ENCODE results near the gene PATJ.
"Not testable (repeated sequence)": the region's sequence is repeated elsewhere in the genome, so short reads cannot be mapped to it uniquely, and the experiment has no call there.

PATJ gene

DNA sequence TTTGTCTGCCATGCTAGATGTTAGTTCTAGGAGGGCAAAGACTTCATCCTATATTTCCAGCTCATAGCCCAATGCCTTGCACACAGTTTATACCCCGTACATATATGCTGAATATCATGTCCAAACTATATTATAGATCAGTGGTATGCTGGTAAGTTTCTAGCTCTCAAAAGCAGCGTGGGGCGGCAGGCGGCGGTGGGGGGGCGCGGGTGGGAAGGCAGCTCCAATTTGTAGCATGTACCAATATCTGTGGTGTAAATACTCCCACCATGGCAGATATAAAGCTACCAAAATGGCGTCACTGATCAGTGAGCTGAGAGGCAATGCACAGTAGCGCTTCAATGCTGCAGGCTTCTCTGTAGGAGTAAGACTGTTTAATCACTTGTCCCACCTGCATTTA, 77.1 kb downstream of the PATJ start:
- DNase-seq: no peak

DNA sequence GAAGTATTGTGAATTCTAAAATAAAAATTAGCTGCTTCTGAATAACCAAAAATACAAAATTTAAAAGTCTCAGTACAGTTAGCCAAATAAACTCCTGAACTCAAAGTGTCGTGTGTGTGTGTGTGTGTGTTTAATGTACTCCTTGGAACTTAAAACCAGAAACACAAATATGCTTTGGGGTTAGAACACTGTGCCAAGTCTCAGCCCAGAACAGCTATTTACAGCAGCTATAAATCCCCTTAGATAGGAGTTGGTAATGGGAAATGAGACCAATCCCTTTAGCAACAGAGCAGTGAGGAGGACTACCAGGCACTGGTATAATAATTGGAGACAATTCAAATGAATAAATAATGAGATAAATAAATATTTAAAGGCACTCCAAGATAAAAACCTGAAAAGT, 83.1 kb downstream of the PATJ start:
- DNase-seq: no peak

DNA sequence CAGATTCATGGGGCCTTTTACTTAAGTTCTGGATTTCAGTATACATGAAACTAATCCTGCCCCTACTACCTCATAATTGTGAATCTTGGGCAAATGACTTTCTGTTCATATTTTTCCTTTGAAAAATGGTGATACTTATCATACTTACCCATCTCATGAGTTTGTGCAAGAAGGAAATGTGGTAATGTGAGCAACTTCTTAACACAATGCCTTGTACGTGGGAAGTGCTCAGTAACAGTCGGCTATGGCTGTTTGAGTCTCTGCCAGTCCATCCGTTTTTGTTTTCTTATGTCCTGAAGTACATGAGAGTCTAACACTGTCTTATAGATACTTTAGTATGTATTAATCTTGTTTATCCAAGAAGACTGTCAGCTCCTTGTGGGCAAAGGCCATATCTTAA, 86.5 kb downstream of the PATJ start:
- DNase-seq: no peak

DNA sequence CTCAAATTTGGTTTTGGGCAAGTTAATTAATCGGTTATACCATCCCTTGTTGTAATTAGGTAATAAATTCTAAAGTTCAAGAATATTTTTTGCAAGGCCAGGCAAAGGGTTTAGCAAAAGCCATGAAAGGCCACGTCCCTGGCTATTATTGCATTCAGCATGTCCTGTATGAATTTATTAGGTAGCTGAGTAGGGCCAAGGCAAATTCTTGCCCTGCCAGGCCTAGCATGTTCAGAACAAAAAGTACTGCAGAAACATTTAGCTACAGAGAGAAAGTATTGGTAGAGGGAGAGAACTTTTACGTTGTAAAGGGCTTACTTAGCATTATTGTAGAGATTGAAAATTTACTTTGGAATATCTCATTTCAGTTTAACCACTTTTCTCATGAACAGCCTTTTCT, 94.4 kb downstream of the PATJ start:
- DNase-seq: no peak

DNA sequence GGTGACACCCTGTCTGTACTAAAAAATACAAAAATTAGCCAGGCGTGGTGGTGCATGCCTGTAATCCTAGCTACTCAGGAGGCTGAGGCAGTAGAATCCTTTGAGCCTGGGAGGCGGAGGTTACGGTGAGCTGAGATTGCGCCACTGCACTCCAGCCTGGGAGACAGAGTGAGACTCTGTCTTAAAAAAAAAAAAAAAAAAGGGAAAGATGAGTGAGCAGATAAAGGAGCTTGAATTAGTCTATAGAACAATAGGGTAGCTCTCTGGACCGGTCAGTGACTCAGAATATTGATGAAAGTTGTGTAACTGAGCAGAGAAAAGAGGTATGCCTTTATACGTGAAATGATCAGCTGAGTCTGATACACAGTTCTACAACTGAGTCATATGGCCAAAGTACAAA, 95.3 kb downstream of the PATJ start:
- DNase-seq: not testable (repeated sequence)

DNA sequence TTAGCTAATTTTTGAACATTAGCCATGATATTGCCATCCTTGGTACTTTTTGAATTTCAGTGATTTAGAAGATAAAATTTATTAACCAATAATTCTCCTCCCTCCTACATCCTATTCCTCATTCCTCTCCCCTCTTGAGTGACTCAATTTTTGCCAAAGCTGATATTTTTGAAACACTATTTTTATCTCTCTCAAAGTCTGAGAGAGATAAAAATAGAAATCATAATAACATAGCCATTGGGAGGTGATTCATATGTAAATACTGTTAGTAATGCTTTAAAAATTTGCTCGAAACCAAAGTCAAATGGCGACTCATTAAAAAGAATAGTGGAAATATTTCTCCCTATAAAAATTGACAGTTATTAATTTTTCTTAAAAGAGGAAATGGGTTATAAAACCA, 97.4 kb downstream of the PATJ start:
- no peak for DNase-seq

DNA sequence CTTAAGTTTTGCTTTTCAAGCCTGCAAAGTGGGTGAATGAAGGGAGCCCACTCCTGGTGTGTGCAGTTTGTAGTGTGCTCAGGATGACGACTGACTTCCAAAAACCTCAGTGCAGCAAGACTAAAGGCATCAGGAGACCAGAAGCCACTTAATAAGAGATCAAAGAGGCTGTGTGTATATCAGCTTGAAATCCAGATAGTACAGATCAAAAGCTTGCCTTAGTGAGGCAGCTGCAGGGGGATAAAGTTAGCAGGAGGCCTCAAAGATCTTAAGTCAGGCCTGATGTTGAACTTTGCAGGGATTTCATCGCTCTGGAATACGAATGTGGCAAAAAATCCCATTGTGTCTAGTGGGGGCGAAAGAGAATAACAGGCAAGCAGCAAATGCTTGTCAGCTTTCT, 99.8 kb downstream of the PATJ start:
- DNase-seq: no peak

DNA sequence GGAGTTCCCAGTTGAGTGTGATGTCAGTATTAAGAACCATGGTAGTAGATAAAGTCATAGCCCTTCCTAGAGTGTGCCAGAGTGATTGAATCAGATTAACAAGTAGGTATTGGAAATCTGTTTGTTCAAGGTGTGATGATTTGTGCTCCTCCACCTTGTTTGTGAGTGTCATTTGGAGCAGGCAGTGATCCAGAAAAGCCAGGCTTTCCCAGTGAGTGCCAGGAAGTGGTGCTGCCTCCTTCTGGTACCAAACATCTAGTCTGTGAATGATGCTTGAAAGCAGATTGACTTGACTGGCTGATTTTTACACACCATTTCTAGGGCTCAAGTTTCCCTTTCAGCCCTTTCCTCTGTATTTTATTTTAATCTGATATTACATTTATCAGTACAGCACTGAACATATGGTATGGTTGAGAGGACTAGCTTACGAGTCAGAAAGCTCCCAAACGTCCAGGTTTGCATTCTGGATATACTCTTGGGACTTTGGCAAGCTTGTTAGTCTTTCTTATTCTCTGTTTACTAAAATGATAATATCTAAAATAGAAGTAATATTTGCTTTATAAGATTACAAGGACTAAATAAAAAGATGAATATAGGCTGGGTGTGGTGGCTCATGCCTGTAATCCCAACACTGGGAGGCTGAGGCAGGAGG, 100.7 kb downstream of the PATJ start:
- DNase-seq: peak in 1 of 2 experiments; percentile 9

DNA sequence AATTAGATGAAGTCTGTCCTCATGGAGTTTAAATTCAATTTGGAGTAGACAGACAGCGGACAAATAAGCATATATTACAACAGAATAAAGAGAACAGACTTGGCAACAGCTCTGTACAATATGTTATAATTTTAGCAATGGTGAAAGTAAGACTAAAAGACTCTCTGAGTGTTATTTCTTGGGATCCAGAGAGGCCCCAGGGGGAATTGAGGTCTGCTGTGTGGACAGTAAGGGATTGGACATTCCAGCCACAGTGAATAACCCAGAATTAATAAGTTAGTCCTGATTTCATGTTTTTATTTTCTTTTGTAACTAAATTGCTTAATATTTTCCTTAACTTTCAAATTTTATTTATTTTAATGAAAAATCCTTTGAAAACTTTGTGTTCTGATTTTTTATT, 101.7 kb downstream of the PATJ start:
- DNase-seq: no peak

DNA sequence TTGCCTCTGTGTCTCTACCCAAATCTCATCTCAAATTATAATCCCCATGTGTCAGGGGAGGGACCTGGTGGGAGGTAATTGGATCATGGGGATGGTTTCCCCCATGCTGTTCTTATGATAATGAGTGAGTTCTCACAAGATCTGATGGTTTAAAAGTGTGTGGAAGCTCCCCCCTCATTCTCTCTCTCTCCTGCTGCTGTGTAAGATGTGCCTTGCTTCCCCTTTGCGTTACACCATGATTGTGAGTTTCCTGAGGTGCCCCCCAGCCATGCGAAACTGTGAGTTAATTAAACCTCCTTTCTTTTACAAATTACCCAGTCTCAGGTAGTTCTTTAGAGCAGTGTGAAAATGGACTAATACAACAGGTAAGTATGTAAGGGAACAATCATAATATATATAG, 102.4 kb downstream of the PATJ start:
- DNase-seq: not testable (repeated sequence)

DNA sequence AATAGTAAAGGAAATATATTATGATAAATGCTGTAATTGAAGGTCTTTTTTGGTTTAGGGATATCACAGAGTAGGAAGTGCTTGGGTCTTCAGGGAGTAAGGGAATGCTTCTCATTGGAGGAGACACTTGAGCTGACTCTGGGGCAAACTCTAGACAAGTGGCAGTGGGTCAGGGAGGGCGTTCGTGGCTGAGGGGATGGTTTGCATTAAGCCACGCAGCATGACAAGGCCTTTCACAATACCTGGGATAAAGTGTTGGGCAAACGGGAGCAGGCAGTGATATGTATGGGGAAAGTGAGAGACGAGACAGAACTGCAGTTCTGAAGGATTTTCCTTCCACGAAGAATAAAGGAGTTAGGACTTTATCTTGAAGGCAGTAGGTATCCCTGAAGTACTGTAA, 109.0 kb downstream of the PATJ start:
- no peak for DNase-seq

DNA sequence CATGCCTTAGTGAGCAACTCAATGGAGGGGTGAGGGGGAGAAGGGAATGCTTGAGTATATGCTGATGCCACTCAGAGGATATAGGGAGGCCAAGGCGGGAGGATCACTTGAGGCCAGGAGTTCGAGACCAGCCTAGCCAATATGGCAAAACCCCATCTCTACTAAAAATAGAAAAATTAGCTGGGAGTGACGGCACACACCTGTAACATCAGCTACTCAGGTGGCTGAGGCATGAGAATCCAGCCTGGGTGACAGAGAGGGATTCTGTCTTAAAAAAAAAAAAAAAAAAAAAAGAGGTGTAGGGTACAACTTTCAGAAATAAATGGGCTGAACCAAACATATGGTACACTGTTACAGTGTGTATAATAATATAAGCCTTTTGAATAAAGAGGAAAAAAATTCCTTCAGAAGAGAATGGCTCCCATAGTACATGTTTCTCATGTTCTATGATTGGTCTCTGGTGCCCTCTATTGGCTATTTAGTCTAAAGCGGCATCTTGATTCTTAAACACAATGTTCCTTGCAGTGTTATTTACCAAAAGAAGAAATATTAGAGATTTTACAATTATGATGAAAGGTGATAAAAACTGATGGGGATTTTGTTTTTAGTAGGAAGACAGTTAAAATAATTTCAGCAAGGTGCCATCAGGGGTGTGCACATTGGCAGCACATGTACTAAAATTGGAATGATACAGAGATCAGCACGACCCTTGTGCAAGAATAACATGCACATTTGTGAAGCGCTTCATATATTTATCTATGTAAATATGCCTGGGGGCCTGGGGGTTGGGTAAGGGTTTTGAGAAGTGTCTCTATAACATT, 109.8 kb downstream of the PATJ start:
- DNase-seq: peak; percentile 51 to 80

DNA sequence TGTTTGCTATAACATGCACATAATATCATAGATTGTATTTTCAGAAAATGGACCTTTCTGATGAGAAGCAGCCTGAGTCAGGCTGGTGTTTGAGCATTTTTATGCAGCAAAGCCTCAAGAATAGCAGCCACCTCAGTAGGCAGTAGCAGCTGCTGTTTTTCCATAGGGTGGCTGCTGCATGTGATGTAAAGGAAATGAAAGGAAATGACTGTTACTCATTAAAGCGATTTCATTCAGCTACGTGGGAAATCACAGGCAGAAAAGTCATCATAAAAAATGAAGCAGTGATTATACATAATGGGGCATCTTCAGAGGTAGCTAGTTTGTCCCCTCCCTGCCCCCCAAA, 110.4 kb downstream of the PATJ start:
- DNase-seq: no peak

DNA sequence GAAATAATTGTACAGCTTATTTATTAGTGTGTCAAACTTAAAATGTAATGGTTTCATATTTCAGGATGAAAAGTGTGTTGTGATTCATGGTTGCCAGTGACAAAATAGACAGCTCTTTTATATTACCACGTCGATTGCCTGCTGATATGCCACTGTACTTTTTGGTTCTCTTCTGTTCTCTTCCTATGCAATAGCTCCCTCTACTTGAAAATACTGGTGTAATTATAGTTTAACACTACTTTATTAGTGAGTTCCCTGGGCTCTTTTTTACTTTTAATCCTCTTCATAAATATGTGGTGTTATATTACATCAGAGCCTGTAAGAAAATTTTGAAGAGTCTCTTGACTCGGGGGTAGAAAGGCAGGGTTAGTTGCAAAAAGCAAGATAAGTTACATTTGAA, 111.3 kb downstream of the PATJ start:
- peak in 1 of 2 experiments; percentile 36 for DNase-seq

DNA sequence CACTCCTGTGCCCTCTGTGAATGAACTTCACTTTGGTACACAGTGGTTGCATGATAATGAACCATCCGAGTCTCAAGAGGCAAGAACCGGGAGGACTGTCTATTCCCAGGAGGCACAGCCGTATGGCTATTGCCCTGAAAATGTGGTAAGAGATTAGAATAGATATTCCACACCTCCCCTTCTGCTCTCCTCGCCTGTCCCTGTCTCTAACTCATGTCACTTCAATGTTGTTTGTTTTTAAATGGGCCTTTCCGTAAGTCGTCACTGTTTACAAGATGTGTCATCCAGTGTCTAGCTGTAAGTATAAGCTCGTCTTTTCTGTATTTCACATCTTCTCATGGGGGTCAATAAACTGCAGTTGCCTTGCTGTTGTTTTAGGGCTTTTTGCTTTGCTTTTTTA, 122.2 kb downstream of the PATJ start:
- DNase-seq: no peak

DNA sequence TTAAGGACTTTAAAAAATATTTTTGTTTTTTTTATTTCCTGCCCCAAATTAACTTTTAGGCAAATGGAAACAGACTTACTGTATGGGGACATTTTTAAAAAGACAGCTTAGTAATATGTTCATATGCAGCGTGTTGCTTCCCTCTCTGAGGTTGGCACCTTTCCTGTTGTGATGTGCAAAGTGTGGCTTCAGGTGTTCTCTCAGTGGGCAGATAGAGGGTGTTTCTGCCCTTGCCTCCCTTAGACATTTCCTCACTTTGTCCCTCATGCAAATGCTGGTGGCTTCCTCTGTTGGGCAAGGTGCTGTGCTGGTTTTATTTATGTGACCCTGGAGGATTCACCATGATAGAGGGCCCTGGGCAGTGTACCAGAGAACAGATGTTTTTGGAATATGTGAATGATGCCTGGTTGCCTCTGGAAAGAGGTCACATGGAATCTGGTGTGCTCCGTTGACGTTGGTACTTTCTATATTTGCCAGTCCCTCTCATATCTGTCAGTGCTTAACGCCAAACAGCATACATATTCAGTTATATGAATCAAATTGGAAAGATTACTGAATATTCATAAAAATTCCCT, 123.5 kb downstream of the PATJ start:
- DNase-seq: no peak

DNA sequence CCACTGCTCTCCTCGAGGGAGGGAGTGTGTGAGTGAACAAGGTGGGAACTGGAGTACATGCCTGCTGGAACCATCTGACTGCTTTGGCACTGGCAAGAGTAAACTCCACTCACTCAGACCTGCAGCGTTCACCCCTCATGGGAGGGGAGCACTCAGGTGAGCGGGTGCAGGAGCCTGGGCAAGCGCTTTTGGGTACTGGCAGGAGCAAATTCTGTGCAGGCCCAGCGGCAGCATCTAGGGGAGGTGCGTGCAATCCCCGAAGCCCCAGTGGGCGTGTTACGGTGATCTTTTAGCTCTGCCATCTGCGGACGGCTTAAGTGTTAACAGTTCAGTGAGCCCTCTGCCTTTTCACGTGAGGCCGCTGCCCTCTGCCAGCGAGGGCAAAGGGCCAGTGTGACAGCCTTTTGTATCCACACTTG, 127.4 kb downstream of the PATJ start:
- DNase-seq: no peak

DNA sequence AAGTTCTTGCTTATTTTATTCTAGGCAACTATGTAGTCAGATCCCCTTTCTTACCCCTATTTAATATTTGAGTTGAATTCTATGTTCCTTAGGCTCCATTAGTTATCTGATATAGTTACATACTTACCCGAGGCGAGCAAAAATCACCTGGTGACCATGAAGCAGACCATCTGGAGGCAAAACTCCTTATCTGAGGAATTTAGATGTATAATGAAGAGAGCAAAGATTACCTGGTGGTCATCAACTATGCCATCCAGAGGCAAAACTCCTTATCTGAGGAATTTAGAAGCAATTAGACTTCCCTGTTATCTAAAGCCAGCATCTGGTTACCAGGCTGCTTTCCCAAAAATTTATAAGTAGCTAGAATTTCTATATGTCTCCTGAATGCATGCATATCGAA, 129.9 kb downstream of the PATJ start:
- no peak for DNase-seq

DNA sequence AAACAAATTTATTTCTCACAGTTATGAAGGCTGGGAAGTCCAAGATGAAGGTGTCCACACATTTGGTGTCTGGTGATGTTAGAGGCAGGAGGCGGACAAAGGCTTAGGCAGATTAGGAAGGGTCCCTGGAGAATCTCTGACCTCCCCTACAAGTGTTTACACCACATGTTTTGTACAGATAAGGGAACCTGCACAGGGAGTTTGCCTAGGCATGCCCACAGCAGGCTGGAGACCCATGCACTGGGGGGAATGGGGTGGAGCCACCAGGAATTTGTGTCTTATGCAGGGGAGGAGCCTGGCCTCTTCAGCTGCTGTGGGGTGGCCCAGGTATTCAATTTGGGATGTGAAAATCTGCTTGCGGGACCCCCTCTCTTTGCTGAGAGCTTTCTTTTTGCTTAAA, 131.3 kb downstream of the PATJ start:
- no peak for DNase-seq

DNA sequence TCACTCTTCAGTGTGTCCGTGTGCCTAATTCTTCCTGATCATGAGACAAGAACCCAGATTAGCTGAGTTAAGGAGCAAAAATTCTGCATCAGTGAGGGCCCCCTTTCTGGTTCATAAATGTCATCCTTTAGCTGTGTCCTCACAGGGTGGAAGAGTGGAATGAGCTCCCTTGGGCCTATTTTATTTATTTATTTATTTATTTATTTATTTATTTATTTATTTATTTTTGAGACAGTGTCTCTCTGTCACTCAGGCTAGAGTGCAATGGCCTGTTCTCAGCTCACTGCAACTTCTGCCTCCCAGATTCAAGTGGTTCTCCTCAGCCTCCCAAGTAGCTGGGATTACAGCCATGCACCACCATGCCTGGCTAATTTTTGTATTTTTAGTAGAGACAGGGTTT, 131.7 kb downstream of the PATJ start:
- DNase-seq: no peak

DNA sequence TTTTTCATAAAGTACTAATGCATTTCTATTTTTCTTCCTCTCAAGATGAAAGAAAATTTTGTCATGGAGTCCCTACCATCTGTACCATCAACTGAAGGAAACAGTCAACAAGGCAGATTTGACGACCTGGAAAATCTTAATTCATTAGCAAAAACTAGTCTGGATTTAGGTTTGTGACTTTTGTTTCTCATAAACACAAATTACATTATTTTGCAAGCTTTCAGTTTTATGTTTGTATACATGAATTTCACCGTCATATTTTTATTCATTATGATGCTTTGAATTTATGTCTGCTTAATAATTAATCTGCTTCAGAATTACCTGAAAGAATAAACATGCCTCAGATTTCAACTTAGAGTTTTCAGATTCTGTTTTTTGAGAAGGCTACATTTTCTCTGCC, 132.9 kb downstream of the PATJ start:
- DNase-seq: no peak

DNA sequence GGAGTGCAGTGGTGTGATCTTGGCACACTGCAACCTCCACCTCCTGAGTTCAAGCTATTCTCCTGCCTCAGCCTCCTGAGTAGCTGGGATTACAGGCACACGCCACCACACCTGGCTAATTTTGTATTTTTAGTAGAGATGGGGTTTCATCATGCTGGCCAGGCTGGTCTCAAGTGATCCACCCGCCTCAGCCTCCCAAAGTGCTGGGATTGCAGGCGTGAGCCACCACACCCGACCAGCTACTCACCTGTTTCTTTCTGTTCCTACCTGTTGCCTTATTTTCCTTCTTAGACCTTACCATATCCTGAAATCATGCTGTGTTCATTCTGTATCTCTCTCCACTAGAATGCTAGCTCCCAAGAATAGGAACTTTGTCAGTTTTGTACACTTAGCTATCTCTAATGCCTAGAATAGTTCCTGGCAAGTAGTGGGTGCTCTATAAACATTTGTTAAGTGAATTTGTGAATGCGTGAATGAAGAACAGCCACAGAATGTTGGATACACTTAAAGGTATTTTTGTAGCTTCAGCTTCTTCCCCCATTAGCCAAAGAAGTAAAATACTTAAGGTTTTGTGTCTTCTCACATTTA, 137.7 kb downstream of the PATJ start:
- DNase-seq: not testable (repeated sequence)

DNA sequence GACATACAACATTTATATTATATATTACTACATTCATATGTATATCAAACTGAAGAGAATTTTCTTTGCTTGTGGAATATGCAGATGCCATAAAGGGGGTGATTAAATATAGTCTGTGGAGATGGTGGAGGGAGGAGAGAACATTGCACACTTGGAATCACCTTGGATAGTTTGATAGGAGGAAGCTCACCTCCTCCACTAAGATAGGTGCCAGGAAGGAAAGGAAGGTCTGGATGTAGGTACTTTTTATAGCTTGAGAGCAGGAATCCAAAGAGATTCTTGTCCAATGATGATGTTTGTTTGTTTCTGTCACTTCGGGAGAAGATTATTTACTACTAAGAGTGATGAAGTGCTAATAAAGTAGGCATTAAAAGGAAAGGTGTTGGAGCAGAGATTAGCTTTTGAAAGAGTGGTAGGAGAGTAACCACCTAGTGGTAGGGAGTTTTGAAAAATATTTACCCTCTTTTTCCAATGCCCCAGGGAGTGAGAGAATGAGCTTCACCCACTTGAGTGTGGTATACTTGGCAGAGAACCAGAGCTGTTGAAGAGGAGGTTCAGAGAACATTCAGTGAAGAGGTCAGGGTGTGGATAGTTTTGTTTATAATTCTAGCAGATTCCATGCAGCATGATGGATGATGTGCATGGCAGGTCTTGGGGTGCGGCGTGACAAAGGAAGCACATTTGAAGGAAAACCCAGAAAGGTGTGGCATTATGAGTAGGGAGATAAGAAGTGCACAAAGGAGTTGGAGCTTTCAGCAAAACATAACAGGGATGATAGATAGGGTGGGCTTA, 145.0 kb downstream of the PATJ start:
- no peak for DNase-seq

Measured in NCI-H446 (cell line).